GM21737 (cell line): ENCODE measurements around the gene STRA6.

Experiments used
- ATAC-seq: cut with Tn5 transposase; IDR thresholded peaks from one replicate; pipeline ENCODE4 v1.9.1; 2021; ENCODE audit warnings: mild to moderate bottlenecking, moderate library complexity; ENCODE audit not compliant: unreplicated experiment

STRA6 gene

GRCh38 chr15:74208496-74208895 is 5.9 kb upstream of the STRA6 start:
- ATAC-seq, result no peak

- ATAC-seq, result no peak
Measured at GRCh38 chr15:74207652-74208440, 5.3 kb upstream of the STRA6 start.

GRCh38 chr15:74206801-74207281 is 4.3 kb upstream of the STRA6 start:
- no peak for ATAC-seq

GRCh38 chr15:74205582-74205947 is 3.0 kb upstream of the STRA6 start:
- no peak for ATAC-seq

- ATAC-seq, result no peak
Measured at GRCh38 chr15:74203914-74204431, 1.4 kb upstream of the STRA6 start.

- ATAC-seq, result no peak
Measured at GRCh38 chr15:74201710-74202420, 722 bp downstream of the STRA6 start.

GRCh38 chr15:74200871-74201419 is 1.6 kb downstream of the STRA6 start:
- ATAC-seq, result no peak

- ATAC-seq, result no peak
Measured at GRCh38 chr15:74200412-74200815, 2.2 kb downstream of the STRA6 start.

GRCh38 chr15:74199297-74199652 is 3.3 kb downstream of the STRA6 start:
- no peak for ATAC-seq

GRCh38 chr15:74197176-74197965 is 5.2 kb downstream of the STRA6 start:
- no peak for ATAC-seq

GRCh38 chr15:74196175-74196574 is 6.4 kb downstream of the STRA6 start:
- ATAC-seq, result no peak

GRCh38 chr15:74194572-74195559 is 7.7 kb downstream of the STRA6 start:
- no peak for ATAC-seq

GRCh38 chr15:74193905-74194304 is 8.7 kb downstream of the STRA6 start:
- ATAC-seq, result no peak

- ATAC-seq, result no peak
Measured at GRCh38 chr15:74193299-74193718, 9.3 kb downstream of the STRA6 start.

- ATAC-seq, result no peak
Measured at GRCh38 chr15:74192751-74193150, 9.8 kb downstream of the STRA6 start.

- no peak for ATAC-seq
Measured at GRCh38 chr15:74191798-74192197, 10.8 kb downstream of the STRA6 start.

- no peak for ATAC-seq
Measured at GRCh38 chr15:74188216-74188615, 14.4 kb downstream of the STRA6 start.

GRCh38 chr15:74185710-74186348 is 16.8 kb downstream of the STRA6 start:
- ATAC-seq, result no peak

GRCh38 chr15:74184582-74185091 is 17.9 kb downstream of the STRA6 start:
- no peak for ATAC-seq
